Fibroblast of the aortic adventitia (primary cell): ENCODE measurements around the gene SFXN5. TPM values are rescaled to one million over a fixed set of nuclear protein-coding genes. Genes with fewer than 3 reads are reported as not detected.
A peak's percentile ranks its signal among the peaks of the same experiment; 100 is the strongest.

Source experiments
- DNase-seq: peaks from one replicate; pipeline ENCODE4 v3.0.0-alpha.2; 2010; ENCODE audit warnings: low read depth
- H3K4me3 ChIP-seq: 2 replicates; pipeline ENCODE4 v1.5.1; 2011; ENCODE audit warnings: low read depth, mild to moderate bottlenecking, control low read depth, low read length, moderate library complexity
- total RNA-seq: library from RNA; depleted of rRNA; stranded (reverse); fragments of >200 nt; gene quantifications from 2 replicates; pipeline ENCODE4 v1.2.3, GENCODE V29; 2012; ENCODE audit warnings: low replicate concordance
- TF ChIP-seq, protein P1 (sequence below): IDR thresholded peaks from 2 replicates; pipeline ENCODE4 v1.5.1; 2011; ENCODE audit warnings: mild to moderate bottlenecking, low read length, control low read depth, inconsistent platforms; ENCODE audit not compliant: insufficient read depth

Gene SFXN5
- total RNA-seq, 1 donor, result 19.0 TPM

DNA sequence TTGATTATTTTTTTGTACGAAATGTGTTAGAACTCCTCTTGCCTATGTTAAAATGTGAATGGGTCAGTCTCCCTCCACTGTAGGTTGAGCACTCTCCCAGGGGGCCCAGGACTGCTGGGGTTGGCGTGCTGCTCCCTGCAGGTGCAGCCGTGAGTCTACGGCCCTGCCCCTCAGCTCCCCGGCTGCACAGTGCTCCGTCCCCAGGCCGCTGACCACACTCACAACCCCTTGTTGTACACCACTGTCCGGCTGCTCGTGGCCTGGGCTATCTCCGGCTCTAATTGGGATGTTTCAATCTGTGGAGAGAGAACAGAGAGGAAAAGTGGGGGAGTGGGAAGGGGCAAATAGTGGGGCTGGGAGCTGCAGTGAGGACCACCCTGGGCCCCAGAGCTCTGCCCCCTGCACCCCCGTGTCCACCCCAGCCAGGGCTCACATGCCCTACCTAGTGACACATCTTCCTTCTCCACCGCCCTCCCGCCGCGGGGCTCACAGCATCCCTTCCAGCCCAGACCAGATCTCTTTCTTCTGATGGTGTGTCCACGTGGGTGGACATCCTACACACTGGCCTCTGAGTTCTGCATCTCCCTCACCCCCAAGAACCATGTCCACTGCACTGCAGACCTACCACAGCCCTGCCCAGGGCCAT lies 126.6 kb downstream of the SFXN5 start:
- no peak overlapping the region for H3K4me3 ChIP-seq
- no peak for DNase-seq
- TF ChIP-seq, protein P1, sequence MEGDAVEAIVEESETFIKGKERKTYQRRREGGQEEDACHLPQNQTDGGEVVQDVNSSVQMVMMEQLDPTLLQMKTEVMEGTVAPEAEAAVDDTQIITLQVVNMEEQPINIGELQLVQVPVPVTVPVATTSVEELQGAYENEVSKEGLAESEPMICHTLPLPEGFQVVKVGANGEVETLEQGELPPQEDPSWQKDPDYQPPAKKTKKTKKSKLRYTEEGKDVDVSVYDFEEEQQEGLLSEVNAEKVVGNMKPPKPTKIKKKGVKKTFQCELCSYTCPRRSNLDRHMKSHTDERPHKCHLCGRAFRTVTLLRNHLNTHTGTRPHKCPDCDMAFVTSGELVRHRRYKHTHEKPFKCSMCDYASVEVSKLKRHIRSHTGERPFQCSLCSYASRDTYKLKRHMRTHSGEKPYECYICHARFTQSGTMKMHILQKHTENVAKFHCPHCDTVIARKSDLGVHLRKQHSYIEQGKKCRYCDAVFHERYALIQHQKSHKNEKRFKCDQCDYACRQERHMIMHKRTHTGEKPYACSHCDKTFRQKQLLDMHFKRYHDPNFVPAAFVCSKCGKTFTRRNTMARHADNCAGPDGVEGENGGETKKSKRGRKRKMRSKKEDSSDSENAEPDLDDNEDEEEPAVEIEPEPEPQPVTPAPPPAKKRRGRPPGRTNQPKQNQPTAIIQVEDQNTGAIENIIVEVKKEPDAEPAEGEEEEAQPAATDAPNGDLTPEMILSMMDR, result no peak

DNA sequence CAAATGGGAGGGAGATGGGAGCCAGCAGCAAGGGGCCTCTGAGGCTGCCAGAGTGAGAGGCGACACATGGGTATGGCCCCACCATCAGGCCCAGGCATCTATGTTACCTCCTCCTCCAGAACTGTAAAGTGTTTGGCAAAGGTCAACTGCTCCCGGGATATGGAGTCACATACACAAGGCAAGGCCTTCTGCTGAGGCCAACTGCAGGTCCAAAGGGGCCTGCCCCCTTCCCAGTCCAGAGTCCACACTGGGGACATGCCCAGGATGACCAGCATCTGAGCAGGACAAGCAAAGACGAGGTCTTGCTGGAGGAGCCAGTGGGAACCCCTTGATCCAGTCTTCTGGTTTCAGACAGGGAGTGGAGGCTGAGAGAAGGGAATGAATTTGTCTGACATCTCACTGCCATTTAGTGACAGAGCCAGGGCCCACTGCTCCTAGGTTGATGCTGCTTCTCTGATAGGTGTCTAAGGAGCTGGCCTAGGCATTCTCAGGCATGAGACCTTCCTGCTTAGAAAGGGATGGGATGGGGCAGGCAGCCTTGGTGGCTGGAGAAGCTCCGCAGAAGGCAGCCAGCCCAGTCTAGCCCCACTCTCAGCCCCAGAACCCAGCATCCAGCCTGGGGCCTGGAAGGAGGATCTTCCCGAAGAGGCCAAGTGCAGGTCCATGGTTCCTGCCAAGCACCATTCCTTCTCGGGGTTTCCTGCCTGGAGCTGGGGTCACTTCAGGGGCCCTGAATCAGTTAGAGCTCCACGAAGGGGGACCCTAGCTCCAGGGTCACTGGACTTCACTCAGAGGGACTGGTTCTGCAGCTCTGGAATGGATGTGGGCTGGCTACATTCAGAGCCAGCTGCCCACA lies 127.7 kb downstream of the SFXN5 start:
- H3K4me3 ChIP-seq, result no peak overlapping the region
- TF ChIP-seq, protein P1, result no peak
- no peak for DNase-seq

DNA sequence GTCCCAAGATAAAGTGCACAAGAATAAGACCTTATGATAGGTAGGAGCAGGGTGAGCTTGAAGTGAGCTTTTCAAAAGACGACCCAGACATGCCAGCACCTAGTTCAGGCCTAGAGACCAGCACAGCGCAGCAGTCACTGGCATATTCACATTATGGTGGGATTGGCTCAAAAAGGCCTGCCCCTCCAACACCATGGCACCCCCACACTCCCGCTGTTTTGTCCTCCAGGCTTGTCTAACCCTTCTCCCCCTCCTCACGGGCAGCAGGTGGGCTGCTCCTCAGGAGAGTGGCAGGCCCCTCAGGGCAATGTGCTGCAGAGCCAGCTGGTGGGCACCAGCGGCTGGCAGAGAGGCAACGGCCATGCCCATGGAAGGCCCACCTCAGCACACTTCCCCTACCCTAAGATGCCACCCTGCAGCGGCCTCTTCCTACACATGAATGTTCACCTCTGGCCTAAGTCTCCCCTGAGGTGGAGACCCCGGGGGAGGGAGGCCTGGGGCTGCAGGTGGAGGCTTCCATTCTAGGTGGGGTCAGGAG lies 128.6 kb downstream of the SFXN5 start:
- no peak overlapping the region for H3K4me3 ChIP-seq
- no peak for DNase-seq
- TF ChIP-seq, protein P1, result no peak

DNA sequence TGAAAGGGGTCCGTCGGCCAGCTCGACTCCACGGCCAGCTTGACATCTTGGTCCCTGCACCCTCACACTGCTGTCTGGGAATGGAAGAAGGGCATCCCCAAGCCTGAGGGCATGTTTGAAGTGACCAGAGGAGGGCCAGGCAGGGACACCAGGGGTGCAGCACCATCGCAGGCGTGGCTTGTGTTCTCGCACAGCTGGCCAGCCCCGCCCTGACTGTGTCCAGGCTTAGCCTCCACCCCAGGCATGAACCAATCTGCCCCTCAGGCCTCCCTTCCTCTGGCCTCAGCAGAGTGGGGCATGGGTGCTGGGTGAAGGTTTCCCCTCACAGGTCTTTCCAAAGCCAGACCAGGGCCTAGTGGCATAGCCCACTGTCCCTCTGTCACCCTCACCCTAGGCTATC lies 129.2 kb downstream of the SFXN5 start:
- DNase-seq, result no peak
- TF ChIP-seq, protein P1, result no peak
- H3K4me3 ChIP-seq, result no peak overlapping the region

DNA sequence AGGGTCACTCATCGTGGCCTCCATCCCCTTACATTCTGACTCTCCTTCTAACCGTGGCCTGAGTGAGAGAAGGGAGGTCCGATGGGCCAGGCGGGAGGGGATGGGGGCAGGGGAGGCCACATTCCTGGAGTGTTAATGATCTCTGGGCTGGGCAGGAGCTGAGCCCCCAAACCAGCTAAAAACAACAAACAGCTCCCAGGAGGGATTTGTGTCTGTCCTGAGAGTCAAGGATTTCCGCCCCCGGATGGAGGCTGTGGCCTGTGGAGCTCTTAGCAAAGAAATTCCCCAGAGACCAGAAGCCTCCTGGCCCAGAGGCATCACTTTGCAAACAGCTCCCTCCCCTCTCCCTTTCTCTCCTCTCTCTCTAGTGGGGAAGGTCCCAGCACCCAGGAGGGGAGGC lies 130.7 kb downstream of the SFXN5 start:
- peak; percentile 33 for DNase-seq
- TF ChIP-seq, protein P1, result no peak
- no peak overlapping the region for H3K4me3 ChIP-seq

- no peak overlapping the region for H3K4me3 ChIP-seq
- TF ChIP-seq, protein P1, result no peak
- DNase-seq, result no peak
Observed at GRCh38 chr2:72940361-72940760, 131.2 kb downstream of the SFXN5 start.
